Activated naive CD4-positive, alpha-beta T cell treated with Interleukin-2 at 50 U/mL for 16 hours (primary cell): ENCODE data around the gene QARS1.
A peak's percentile ranks its signal among the peaks of the same experiment; 100 is the strongest.

Experiments used
- DNase-seq: peaks from one replicate; pipeline ENCODE4 v3.0.0-alpha.2; 2020

Gene QARS1

DNA sequence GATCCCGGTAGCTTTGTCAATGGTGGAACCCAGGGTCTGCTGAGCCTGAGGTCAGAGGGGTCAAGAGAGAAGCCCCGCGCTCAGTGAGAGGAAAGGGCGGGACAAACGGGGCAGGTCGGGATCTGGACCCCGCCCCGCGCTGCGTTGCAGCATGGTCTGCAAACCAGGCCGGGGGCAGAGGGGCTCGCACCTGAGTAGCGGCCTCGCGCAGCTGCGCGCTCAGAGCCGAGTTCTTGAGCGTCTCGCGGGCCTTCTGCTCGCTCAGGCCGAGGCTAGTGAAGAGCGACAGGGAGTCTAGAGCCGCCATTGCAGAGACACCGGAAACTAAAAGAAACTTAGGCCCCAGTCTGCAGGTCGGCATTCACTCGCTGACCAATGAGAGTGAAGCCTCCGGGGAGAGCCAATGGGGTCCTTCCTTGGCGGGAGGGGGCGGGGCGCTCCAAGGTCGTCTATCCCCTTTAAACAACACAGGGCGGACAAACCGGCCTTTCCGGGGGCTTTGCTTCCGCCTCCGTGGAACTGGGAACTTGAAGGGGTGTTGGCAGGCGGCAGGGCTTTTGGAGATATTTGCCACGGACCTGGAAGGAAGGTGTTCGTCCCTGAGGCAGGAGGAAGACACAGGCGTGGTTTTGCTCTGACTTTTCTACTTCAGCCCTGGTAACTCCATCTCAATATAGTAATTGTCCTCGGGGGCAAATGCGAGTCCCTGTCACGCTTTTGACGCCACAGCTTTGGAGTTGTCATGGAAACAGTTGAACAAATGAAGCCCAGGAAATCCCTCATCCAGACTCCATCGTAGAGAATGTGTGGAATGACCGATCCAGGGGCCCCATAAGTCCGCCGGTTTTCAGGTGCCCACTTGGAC is at the start of gene QARS1:
Gene QARS1, minus strand, starts transcription at position 331 of the 865 bp plus-strand sequence. Its CDS starts 24 bp downstream, at position 307.
- peak; percentile 91 for DNase-seq

DNA sequence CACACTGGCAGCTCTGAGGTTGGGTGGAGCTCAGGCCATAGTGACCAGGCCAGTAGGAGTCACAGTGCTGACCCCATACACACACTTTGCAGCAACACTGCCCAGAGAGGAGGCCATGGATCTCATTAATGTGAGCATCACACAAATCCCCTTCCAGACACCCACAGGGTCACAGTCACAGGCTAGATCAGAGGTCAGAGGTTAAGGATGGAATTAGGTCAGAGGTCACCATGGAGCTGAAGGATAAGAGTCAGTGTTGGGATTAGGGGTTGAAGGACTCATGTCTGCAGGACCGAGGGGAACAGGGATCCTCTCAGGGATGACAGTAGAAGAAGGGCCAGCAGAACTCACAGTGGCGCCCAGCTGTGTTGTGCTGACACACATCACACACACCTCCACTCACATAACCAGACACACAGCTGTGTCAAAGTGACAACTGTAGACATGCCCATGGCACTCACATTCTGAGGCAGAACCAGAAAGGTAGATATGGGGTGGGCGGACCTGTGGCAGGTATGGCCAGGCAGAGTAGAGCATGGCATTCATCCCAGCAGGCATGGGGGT is 48.9 kb upstream of the QARS1 start:
- DNase-seq, result no peak

DNA sequence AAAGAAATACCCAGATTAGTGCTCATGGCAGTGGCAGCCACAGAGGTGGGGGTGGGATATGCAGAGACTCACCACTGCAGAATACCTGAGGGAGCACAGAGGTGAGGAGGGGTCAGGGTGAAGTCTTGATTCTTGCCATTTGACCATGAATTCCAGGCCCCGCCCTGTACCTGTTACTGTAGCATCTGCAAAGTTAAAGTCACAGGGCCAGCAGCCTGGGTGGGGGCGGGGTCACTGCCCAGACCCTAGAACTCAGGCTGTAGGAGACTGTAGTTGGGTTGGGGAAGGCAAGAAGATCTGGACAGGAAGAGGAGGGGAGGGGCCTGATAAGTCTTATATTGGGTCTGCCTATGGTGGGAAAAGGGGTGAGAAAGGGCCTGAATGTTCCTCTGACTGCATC is 47.1 kb upstream of the QARS1 start:
- DNase-seq, result no peak

- DNase-seq, result no peak
Observed at GRCh38 chr3:49148159-49148558, 43.6 kb upstream of the QARS1 start.

- DNase-seq, result no peak
Observed at GRCh38 chr3:49140080-49140479, 35.5 kb upstream of the QARS1 start.

GRCh38 chr3:49135499-49135898 is 30.9 kb upstream of the QARS1 start:
- DNase-seq, result no peak

- DNase-seq, result no peak
Observed at GRCh38 chr3:49134471-49135265, 30.1 kb upstream of the QARS1 start.

GRCh38 chr3:49133226-49133951 is 28.8 kb upstream of the QARS1 start:
- no peak for DNase-seq

- no peak for DNase-seq
Observed at GRCh38 chr3:49132437-49133225, 28.1 kb upstream of the QARS1 start, which contains the start of gene LAMB2. TSS of gene LAMB2 (minus strand) at chr3:49133050. CDS start at chr3:49132867, 183 bp downstream.

GRCh38 chr3:49132073-49132436 is 27.5 kb upstream of the QARS1 start:
- DNase-seq, result no peak

DNA sequence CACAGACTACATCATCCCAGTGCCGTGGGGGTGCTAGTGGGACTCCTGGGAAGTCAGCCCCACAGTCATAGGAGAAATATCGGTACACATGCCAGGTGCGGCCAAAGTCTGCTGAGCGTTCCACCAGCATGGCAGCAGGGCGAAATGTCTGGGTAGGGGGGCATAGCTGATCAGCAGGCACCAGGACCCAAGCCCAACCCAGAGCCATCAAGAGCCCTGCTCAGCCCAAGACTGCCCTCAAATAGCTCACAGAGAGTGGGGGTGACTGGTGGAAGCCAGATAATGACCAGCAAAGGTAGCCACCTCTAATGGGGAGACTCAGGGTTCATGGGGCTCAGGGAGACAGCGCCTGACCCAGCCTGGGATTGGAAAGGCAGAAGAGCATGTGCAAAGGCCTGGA is 27.0 kb upstream of the QARS1 start:
- DNase-seq, result no peak

DNA sequence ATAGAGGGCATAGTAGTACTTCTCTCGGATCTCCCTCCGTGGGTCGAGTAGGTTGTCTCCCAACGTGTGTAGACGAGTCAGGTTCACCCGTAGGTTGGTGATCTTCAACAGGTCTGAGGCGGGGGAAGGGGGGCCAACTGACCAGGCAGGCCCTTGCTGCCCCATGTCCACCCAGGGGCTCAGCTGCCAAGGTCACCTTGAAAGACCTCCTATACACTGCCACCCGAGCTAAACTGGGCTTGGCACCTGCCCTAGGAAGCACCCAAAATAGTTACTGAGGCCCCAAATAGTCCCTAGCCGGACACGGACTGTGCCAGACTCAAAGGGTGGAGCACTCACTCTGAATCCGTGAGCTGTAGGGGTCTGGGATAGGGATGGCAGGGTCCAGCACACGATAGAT is 26.5 kb upstream of the QARS1 start:
- DNase-seq, result no peak

DNA sequence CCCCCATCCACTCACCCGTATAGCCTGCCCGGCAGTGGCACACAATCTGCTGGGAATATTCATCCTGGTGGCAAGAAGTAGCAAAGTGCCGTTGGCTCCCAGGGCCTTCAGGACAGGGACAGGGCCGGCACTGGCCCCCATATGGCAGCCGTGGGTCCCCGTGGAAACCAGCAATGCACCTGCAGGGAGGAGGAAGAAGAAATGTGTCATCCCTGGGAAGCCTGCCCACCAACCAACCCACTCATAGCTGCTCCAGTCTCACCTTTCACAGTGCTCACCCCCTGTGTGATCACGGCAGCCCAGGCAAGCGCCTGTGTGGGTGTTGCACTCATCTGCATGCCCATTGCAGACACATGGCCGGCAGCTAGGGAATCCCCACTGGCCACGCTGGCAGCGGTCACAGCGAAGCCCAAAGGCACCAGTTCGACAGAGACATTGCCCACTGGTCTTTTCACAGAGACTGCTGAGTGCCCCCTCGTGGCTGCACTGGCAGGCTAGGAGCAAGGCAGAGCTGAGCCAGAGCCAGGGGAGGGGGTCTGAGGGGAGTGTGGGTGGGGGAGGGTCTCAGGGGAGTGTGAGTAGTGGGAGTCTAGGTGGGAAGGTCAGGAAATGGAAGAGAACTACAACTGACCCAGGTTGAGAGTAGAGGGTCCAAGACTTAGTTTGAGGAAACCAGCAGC is 20.6 kb upstream of the QARS1 start:
- no peak for DNase-seq

- DNase-seq, result no peak
Observed at GRCh38 chr3:49124203-49124602, 19.6 kb upstream of the QARS1 start.

GRCh38 chr3:49123687-49124086 is 19.1 kb upstream of the QARS1 start:
- no peak for DNase-seq

DNA sequence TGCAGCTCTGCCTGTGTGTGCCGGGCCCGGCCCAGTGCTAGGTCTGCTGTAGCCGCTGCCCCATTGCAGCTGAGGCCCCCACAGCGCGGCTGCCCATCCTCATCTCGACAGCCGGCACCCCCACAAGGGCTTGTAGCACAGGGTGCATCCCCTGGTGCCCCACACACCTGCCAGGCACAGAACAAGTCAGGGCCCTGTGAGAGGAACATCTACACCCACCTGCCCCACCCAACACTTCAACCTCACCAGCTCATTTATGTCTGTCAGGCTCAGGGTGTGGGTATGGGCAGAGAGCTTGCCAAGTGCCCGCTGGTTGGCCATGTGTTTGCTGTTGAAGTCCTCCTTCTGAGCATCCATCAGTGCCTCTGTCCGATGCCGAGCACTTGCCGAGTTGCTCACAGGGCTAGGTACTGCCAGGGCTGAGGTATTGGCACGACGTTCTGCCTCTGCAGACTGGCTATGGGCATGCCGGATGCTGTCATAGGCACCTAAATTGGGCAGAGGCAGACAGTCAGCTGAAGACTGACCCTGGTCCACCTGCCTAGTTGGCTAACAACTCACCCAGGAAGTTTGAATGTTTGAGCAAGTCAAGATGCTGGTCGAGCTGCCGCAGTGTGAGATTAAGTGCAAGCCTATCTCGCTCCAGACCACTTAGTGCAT is 18.5 kb upstream of the QARS1 start:
- DNase-seq, result no peak

- no peak for DNase-seq
Observed at GRCh38 chr3:49122451-49122850, 17.9 kb upstream of the QARS1 start.

DNA sequence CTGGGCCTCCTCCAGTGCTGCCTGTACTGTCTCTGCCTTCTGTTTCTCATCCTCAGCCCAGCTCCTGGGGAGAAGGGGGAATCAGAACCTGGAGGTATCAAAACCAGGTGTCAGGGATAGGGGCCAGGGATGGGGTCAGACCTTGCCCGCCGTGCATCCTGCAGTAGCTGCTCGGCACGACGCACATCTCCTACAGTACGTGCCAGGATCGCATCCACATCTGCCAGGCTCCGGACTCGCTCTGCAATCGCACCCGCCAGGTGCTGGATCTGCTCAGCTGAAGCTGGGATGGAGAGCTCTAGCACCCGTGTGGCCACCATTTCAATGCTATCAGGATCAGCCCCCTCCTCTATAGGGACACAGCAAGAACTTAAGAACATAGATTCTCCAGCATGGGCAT is 17.5 kb upstream of the QARS1 start:
- DNase-seq, result no peak

DNA sequence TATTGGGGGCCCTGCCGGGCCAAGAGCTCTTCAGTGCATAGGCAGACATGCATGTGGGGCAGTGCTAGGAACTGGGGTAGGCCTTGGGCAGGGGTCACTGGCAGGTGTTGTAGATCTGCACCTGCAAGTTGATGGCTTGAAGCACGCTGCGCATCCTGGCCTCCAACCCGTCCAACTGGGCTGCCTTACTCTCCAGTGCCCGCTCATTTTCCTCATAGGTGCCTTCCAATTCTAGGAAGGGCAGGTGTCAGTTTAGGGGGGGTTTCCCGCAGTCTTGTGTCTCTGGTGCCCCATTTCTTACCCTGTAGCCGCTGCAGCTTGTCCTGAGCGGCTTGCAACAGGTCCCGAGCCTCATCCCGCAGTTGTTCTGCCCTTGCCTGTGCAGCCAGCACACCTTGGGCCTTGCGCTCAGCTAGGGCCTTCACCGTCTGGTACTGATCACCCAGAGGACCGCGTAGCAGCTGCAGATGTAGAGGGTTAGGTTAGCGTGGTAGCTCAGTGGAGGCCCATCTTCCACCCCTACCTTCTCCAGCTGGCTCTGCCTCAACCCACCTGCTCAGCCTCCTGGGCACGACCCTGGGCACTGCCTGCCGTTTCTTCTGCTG is 16.7 kb upstream of the QARS1 start:
- no peak for DNase-seq

DNA sequence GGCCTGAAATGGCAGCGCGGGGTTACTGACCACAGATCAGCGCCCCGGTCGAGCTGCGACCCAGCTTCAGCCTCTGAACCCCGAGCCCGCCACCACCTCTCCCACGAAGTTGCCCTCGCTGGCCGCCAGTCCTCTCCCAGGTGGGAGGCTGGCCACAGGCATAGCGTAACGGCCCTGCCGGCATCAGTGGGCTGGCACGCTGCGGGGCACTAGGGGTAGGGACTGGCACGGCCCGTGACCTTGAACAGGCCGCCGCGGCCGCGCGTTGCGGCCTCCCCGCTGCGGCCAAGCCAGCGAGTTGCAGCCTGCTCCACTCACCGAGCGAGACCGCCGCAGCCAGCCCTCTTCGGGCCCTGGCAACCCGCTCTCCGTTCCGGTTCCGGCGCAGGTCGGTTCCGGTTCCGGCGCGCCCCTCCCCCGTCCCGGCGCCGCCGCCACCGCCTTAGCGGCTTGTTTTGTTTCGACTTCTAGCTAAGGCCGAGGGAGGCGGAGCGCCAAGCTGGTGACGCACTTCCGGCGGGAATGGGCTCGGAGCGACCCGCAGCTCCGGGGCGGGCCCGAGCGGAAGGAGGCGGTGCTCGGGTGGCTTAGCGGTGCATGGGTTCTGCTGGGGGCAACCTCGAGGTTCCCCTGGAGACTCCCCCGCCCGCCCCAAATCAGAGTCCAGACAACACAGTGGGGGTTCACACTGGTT is 16.0 kb upstream of the QARS1 start, which contains the start of gene USP19:
Gene USP19, minus strand, starts transcription at position 386 of the 694 bp plus-strand sequence. CDS start 1,678 bp downstream, outside the sequence.
- DNase-seq, result peak; percentile 95
